ENCODE measurements around the gene ZNF45. TPM values are rescaled to one million over a fixed set of nuclear protein-coding genes. Genes with fewer than 3 reads are reported as not detected.

Gene ZNF45
- total and polyA plus RNA-seq, 2 of the 13 experiments (the other 11 are each of a cell fraction or from before 2014, with no cell fraction given): 2.4 to 11.3 TPM

GRCh38 chr19:43941209-43941608 lies 6.1 kb upstream of the ZNF45 start:
- H3K36me3 ChIP-seq (replicated peaks in 1 of 2; ENCODE audit: control insufficient read depth in 1 of 2, insufficient read depth in 2 of 2, low read length in 2 of 2): no peaks in the 10 kb centered on the region
- ChIA-PET POLR2A (no interaction called here), CTCF (ENCODE audit: low intra/inter-chr PET ratio, low total read pairs) (no interaction called here)
- H3K9ac ChIP-seq (ENCODE audit: insufficient read depth, low read depth, low read length): no peak overlapping the region
- H3K27ac ChIP-seq (ENCODE audit: extremely low read length, insufficient read depth, low read length): no peak overlapping the region
- ATAC-seq: no peak
- BruUV-seq (replicated peaks): no TSS peak
- intact Hi-C loops (cut with micrococcal nuclease; ENCODE audit: unreplicated experiment): no loop called here
- H3K79me2 ChIP-seq (ENCODE audit: insufficient read depth, low read length): no peaks in the 10 kb centered on the region
- no peak overlapping the region for H3K4me3 ChIP-seq (replicated peaks in 1 of 3; ENCODE audit: insufficient read depth in 1 of 3, low read depth in 2 of 3, low read length in 3 of 3)
- WGBS (ENCODE audit: low lambda C conversion rate): 1% methylated on average over 5 of the region's 5 CpGs
- FAIRE-seq: no peak
- H3K4me1 ChIP-seq (ENCODE audit: insufficient read depth, low read length): no peaks in the 10 kb centered on the region
- H2AFZ ChIP-seq (ENCODE audit: low read length): no peak overlapping the region
- no peak overlapping the region for H3K4me2 ChIP-seq (ENCODE audit: low read depth, low read length)
- in situ Hi-C loops (cut with HindIII; ENCODE audit: extremely low pct_ligation_motif_present, low pct_unique_long_range_greater_than_20kb): no loop called here
- H3K27me3 ChIP-seq (ENCODE audit: control insufficient read depth in 1 of 2, insufficient read depth in 2 of 2, low read length in 2 of 2): no peaks in the 10 kb centered on the region
- peaks cover 10% of the 10 kb centered on the region; the same call in 1 of the 2 replicates for H3K9me3 ChIP-seq (ENCODE audit: low read length)
- TF ChIP-seq ARID2 (CRISPR knock-in tag; IDR thresholded peaks at IDR 0.05; ENCODE audit: borderline replicate concordance): no peak
- peak; percentile 72 for TF ChIP-seq MAFF (IDR thresholded peaks at IDR 0.05; ENCODE audit: low read depth, low read length)
- TF ChIP-seq MAFK (conservative IDR thresholded peaks at IDR 0.05 in 1 of 2, IDR thresholded peaks at IDR 0.05 in 1 of 2; ENCODE audit: low read length in 2 of 2): peak; percentile 66 to 82
- no peak for DNase-seq (ENCODE audit: low spot score)
- no peaks in the 10 kb centered on the region for H4K20me1 ChIP-seq (ENCODE audit: insufficient read depth, low read length)

DNA sequence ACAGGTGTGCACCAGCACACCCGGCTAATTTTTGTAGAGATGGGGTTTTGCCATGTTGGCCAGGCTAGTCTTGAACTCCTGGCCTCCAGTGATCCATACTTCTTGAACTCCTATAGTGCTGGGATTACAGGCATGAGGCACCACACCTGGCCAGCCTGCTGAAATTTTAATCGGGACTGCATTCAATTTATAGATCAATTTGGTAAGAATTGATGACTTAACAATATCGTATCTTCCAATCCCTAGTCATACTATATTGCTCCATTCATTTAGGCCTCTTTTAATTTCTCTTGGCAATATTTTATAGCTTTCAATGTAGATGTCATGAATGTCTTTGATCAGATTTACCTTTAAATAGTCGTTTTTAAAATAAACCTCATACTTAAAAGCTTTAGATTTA lies 5.6 kb upstream of the ZNF45 start:
- Histone ChIP-seq H3K36me3 (replicated peaks in 1 of 2; ENCODE audit: control insufficient read depth in 1 of 2, insufficient read depth in 2 of 2, low read length in 2 of 2) (no peaks in the 10 kb centered on the region), H3K79me2 (ENCODE audit: insufficient read depth, low read length) (no peaks in the 10 kb centered on the region), H3K9me3 (ENCODE audit: low read length) (0 out of 2 replicates have a peak, but pooled peaks cover 6% of the 10 kb centered on the region), H3K27ac (ENCODE audit: extremely low read length, insufficient read depth, low read length) (no peak overlapping the region), H3K4me2 (ENCODE audit: low read depth, low read length) (no peak overlapping the region), H3K4me3 (replicated peaks in 1 of 3; ENCODE audit: insufficient read depth in 1 of 3, low read depth in 2 of 3, low read length in 3 of 3) (no peak overlapping the region), H3K4me1 (ENCODE audit: insufficient read depth, low read length) (no peaks in the 10 kb centered on the region), H3K27me3 (ENCODE audit: control insufficient read depth in 1 of 2, insufficient read depth in 2 of 2, low read length in 2 of 2) (no peaks in the 10 kb centered on the region), H2AFZ (ENCODE audit: low read length) (no peak overlapping the region), H3K9ac (ENCODE audit: insufficient read depth, low read depth, low read length) (no peak overlapping the region), H4K20me1 (ENCODE audit: insufficient read depth, low read length) (no peaks in the 10 kb centered on the region)
- peak; percentile 38; the same call in 1 of the 2 replicates for TF ChIP-seq MAFF (IDR thresholded peaks at IDR 0.05; ENCODE audit: low read depth, low read length)
- TF ChIP-seq SRSF9 (IDR thresholded peaks at IDR 0.05; ENCODE audit: borderline replicate concordance, insufficient read depth, low read depth, low read length, poor library complexity, severe bottlenecking): no peak
- peak; percentile 42 to 61 for TF ChIP-seq MAFK (conservative IDR thresholded peaks at IDR 0.05 in 1 of 2, IDR thresholded peaks at IDR 0.05 in 1 of 2; ENCODE audit: low read length in 2 of 2)
- in situ Hi-C loops (cut with HindIII; ENCODE audit: extremely low pct_ligation_motif_present, low pct_unique_long_range_greater_than_20kb): no loop called here
- ChIA-PET POLR2A (no interaction called here), CTCF (ENCODE audit: low intra/inter-chr PET ratio, low total read pairs) (no interaction called here)
- ATAC-seq: no peak
- DNase-seq (ENCODE audit: low spot score): no peak
- no peak for FAIRE-seq
- intact Hi-C loops (cut with micrococcal nuclease; ENCODE audit: unreplicated experiment): no loop called here
- no TSS peak for BruUV-seq (replicated peaks)
- 24% methylated on average over 4 of the region's 4 CpGs for WGBS (ENCODE audit: low lambda C conversion rate)
